Retinal pigment epithelial cell (primary cell): Measurements from ENCODE around the gene CSNK1E.

ENCODE experiments used
- DNase-seq: peaks from one replicate; pipeline ENCODE4 v3.0.0-alpha.2; 2010; ENCODE audit warnings: low read depth
- H3K4me3 ChIP-seq: 2 replicates; pipeline ENCODE4 v1.5.1; 2011; ENCODE audit warnings: mild to moderate bottlenecking, low read length, control low read depth, moderate library complexity
- TF ChIP-seq, protein P1 (sequence below): conservative IDR thresholded peaks from 2 replicates; pipeline ENCODE4 v1.5.1; 2011; ENCODE audit warnings: low read depth, low read length, control low read depth, inconsistent platforms

The CSNK1E gene

DNA sequence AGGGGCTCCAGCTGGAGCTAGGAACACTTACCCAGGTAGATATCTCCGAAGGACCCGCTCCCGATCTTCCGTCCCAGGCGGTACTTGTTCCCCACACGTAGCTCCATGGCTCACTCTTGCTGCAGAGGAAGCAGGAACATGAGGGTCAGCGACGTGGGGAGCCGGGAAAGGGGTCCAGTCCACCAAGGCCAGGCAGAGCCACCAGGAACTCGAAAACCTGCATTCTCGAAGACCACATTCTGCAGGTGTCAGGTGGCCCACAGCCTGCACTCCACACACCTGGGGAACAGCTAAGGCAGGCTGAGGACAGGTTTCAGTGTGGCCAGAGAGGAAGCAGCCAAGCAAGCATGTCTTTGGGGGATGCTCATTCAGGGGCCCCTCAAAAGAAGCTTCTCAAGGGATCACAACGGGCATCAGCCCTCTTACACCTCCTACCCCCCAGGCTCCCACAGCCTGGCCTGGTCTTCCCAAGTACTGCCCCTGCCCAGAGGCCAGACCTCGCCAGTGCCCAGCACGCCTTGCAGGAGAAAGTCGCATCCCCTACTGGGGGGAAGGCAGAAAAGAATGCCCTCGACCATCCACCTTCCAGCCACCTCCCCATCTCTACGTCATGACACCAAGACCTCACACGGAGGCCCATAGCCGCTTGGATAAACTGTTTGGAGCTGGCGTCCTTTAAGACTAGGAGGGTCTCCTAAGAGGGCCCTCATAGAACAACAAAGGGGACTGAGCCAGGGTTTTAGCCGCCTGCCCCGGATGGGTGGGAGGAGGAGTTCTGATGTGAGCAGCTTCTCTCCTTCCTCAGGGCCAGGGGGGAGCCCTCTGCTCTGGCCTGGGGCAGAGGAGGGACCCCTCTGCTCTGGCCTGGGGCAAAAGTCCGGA is 2.9 kb downstream of the CSNK1E start:
- TF ChIP-seq, protein P1, sequence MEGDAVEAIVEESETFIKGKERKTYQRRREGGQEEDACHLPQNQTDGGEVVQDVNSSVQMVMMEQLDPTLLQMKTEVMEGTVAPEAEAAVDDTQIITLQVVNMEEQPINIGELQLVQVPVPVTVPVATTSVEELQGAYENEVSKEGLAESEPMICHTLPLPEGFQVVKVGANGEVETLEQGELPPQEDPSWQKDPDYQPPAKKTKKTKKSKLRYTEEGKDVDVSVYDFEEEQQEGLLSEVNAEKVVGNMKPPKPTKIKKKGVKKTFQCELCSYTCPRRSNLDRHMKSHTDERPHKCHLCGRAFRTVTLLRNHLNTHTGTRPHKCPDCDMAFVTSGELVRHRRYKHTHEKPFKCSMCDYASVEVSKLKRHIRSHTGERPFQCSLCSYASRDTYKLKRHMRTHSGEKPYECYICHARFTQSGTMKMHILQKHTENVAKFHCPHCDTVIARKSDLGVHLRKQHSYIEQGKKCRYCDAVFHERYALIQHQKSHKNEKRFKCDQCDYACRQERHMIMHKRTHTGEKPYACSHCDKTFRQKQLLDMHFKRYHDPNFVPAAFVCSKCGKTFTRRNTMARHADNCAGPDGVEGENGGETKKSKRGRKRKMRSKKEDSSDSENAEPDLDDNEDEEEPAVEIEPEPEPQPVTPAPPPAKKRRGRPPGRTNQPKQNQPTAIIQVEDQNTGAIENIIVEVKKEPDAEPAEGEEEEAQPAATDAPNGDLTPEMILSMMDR, result no peak
- DNase-seq, result no peak
- H3K4me3 ChIP-seq, result peak overlapping the region; percentile 98

DNA sequence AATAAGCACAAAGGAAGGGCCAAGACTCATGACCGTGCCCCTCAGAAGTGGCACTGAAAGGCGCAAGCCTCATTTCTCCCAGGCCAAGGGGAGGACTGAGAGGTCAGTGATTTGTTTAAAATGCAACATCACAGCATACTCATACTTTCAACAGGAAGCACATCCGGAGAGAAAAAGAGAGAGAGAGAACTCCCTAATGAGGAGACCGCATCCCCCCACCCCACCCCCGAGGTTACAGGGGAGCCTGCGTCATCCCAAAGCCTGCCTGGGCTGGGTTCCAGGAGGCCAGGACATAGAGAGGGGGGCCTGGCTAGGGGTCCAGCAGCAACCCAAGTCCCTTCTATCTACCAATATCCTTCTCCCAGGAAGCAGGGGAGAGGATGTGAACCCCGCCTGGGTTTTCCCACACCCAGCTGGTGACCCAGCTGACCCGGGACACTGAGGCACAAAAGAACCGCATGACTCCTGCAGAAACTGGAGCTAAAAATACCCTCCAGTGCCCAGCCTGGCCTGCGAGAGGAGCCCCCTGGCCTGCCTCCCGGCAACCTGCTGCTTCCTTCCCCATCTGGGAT is 3.8 kb downstream of the CSNK1E start:
- H3K4me3 ChIP-seq, result peak overlapping the region; percentile 98
- TF ChIP-seq, protein P1, result no peak
- peak; percentile 93 for DNase-seq

DNA sequence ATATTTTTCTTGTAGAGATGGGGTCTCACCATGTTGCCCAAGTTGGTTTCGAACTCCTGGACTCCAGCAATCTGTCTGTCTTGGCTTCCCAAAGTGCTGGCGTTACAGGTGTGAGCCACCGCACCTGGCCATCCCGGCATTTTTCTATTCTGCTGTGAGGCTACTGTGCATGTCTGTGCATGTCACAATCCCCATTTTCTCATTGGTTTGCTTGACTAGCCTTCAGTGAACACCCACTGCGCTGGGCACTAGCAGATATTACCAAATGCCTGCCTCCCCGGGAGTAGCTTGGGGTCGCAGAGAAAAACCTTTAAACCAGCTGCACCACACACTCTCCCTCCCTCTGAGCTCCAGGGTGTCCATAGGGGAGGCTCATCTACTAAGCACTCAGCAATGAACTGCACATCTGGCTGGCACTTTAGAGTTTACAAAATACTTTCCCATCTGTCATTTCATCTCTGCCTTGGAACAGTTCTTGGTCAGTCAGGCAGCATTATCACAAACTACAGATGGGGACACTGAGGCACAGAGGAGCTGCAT is 4.9 kb downstream of the CSNK1E start:
- TF ChIP-seq, protein P1, result no peak
- H3K4me3 ChIP-seq, result no peak overlapping the region
- no peak for DNase-seq

DNA sequence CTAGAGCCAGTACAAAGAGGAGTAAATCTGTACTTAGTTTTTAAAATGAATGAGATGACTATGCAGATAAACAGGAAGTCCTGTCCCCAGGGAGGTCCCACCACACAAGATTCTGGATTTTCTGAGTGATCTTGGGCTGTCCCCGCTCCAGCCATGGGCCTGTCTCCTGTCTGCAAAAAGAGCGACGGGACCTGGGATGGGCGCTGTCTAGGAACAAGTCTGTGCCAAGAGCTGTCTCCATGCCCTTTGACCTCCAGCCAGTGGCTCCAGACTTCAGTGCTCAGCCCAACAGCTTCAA is 6.0 kb downstream of the CSNK1E start:
- no peak for DNase-seq
- TF ChIP-seq, protein P1, result no peak
- H3K4me3 ChIP-seq, result no peak overlapping the region

DNA sequence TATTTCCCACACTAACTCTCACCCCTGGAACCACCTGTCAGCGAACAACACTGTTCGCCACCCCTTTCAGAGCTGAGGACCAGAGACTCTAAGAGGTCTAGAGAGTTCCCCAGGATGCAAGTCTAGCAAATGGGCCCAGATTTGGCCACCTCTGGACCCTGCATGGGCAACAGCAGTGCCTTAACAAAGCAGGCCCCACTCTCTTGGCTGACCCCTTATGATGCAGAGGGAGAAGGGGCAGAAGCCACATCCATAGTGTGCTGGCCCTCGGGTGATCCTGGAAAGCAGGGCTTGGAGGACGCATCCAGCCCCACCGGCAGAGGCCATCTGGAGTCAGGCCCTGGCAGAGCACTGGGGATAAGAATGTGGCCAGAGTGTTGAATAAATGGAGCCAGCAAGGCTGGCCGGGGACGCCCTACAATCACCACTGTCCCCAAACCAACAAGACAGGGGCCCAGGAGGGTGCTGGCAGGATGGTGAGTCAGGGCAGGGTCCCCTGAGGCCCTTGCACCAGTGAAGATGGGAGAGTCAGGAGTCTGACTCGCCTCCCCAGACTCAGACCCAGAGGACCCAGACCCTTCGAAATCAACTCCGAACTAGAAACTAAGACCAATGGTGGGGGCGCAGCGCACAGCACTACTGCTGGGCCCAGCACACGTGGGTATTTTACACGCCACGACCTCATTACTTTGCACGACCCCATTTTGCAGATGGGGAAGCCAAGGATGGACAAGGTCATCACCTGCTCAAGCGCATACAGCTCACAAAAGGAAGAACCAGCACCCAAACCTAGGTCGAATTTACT is 6.5 kb downstream of the CSNK1E start:
- no peak overlapping the region for H3K4me3 ChIP-seq
- no peak for DNase-seq
- TF ChIP-seq, protein P1, result no peak

DNA sequence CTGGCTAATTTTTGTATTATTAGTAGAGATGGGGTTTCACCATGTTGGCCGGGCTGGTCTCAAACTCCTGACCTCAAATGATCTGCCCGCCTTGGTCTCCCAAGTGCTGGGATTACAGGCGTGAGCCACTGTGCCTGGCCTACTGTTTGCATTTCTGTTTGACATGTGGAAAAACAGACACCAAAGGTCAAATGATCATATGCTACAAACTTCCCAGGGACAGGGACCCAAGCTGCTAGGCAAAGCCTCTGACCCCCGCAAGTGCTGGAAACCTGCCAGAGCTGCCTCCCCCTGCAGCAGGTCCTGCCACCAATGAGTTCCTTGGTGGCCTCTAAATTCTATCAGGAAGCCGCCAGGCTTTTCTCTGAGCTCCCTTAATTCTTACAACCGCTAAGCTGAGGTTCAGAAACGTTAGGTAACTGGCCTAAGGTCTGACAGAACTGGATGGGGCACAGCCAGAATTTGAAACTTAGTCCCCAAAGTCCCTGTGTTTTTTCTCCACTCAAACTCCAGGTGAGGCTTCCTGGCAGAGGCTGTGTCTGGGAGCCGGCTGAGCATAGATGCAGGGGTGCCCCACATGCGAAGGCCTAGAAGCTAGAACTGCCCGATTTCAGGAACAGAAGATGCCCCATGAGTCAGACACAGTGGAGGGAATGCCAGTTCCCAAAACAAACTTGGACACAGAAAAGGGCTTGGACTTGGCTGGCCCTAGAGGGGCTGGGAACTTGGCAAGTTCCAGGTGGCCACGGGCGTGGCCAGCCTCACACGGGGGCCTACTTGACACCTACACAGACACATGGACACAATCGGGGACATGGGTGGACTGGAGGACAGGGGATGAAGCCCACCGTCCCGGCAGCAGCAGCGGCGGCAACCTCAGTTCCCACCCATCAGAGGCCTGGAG is 7.4 kb downstream of the CSNK1E start:
- no peak for DNase-seq
- TF ChIP-seq, protein P1, result no peak
- no peak overlapping the region for H3K4me3 ChIP-seq
